ENCODE results near the gene GLOD5. TPM values are rescaled to one million over a fixed set of nuclear protein-coding genes. Genes with fewer than 3 reads are reported as not detected.

The GLOD5 gene
- total and polyA plus RNA-seq, 9 of the 15 experiments (the other 6 are each of a cell fraction or from before 2014, with no cell fraction given): 0.27 to 4.4 (median 2.2) TPM

DNA sequence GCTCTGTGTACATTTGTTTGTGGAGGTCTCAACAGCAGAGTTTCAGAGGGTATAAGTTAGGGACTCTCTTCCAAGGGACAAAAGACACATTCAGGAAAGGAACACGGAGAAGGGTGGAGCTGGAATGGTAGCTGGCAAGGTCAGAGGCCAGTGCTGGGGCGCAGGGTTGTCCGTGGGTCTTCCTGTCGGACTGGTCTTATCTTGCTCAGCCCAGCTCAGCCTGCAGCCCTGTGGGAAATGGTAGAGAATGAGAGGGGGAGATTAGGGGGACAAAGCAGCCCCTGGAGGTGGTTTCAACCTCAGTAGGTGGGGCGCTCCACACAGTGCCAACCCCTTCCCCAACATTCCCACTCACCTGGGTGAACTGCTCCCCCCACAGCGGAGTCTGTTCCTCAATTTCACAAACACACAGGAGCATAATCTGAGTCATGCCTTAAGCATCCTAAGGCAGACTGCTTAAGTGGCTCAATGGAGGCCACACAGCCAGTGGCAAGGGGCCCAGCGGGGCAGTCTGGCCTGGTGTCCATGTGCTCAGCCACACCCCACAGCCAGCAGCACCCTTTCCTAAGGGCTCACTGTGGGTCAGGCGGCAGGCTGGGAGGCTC lies 33.5 kb downstream of the GLOD5 start (continued):
- TF ChIP-seq GABPB1 (CRISPR knock-in tag; IDR thresholded peaks at IDR 0.05) (no peak), FOSL1 (tag; conservative IDR thresholded peaks at IDR 0.05) (peak; percentile 79), ZBTB1 (CRISPR knock-in tag; IDR thresholded peaks at IDR 0.05; ENCODE audit: borderline replicate concordance, low read depth) (no peak), ESRRA (IDR thresholded peaks at IDR 0.05; ENCODE audit: borderline replicate concordance, low read depth) (no peak), ZKSCAN1 (IDR thresholded peaks at IDR 0.05; ENCODE audit: low read depth, low read length) (no peak), ZNF134 (CRISPR knock-in tag; conservative IDR thresholded peaks at IDR 0.05) (no peak), SMAD4 (CRISPR knock-in tag; conservative IDR thresholded peaks at IDR 0.05) (peak; percentile 74; the same call in 1 of the 2 replicates), HMGN3 (IDR thresholded peaks at IDR 0.05; ENCODE audit: borderline replicate concordance, extremely low read depth, insufficient read length, low read depth, low read length) (peak; percentile 48), MYNN (IDR thresholded peaks at IDR 0.05) (peak; percentile 79), MYNN (CRISPR knock-in tag; IDR thresholded peaks at IDR 0.05) (no peak), JUND (IDR thresholded peaks at IDR 0.05; ENCODE audit: borderline replicate concordance, low read depth, low read length) (peak; percentile 67), JUND (tag; IDR thresholded peaks at IDR 0.05; ENCODE audit: borderline replicate concordance, low read depth, low read length) (peak; percentile 79; the same call in 2 of the 3 replicates), SMAD1 (IDR thresholded peaks at IDR 0.05; ENCODE audit: low read depth, low read length, partially characterized antibody) (no peak), JUNB (CRISPR knock-in tag; conservative IDR thresholded peaks at IDR 0.05) (0 out of 2 replicates have a peak, but pooled peaks have one; percentile 1), TARDBP (IDR thresholded peaks at IDR 0.05) (0 out of 2 replicates have a peak, but pooled peaks have one; percentile 16), RBFOX2 (IDR thresholded peaks at IDR 0.05; ENCODE audit: low read depth, low read length) (peak; percentile 58; the same call in 1 of the 2 replicates), ARHGAP35 (IDR thresholded peaks at IDR 0.05; ENCODE audit: partially characterized antibody) (no peak), TAL1 (IDR thresholded peaks at IDR 0.05) (peak; percentile 51; the same call in 1 of the 2 replicates)
- TF ChIP-seq, protein P1, sequence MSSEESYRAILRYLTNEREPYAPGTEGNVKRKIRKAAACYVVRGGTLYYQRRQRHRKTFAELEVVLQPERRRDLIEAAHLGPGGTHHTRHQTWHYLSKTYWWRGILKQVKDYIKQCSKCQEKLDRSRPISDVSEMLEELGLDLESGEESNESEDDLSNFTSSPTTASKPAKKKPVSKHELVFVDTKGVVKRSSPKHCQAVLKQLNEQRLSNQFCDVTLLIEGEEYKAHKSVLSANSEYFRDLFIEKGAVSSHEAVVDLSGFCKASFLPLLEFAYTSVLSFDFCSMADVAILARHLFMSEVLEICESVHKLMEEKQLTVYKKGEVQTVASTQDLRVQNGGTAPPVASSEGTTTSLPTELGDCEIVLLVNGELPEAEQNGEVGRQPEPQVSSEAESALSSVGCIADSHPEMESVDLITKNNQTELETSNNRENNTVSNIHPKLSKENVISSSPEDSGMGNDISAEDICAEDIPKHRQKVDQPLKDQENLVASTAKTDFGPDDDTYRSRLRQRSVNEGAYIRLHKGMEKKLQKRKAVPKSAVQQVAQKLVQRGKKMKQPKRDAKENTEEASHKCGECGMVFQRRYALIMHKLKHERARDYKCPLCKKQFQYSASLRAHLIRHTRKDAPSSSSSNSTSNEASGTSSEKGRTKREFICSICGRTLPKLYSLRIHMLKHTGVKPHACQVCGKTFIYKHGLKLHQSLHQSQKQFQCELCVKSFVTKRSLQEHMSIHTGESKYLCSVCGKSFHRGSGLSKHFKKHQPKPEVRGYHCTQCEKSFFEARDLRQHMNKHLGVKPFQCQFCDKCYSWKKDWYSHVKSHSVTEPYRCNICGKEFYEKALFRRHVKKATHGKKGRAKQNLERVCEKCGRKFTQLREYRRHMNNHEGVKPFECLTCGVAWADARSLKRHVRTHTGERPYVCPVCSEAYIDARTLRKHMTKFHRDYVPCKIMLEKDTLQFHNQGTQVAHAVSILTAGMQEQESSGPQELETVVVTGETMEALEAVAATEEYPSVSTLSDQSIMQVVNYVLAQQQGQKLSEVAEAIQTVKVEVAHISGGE (CRISPR knock-in tag; IDR thresholded peaks at IDR 0.05): 0 out of 6 replicates have a peak, but pooled peaks of 1 of the 3 experiments have one; percentile 13
- TF ChIP-seq, protein P2, sequence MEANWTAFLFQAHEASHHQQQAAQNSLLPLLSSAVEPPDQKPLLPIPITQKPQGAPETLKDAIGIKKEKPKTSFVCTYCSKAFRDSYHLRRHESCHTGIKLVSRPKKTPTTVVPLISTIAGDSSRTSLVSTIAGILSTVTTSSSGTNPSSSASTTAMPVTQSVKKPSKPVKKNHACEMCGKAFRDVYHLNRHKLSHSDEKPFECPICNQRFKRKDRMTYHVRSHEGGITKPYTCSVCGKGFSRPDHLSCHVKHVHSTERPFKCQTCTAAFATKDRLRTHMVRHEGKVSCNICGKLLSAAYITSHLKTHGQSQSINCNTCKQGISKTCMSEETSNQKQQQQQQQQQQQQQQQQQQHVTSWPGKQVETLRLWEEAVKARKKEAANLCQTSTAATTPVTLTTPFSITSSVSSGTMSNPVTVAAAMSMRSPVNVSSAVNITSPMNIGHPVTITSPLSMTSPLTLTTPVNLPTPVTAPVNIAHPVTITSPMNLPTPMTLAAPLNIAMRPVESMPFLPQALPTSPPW (CRISPR knock-in tag; IDR thresholded peaks at IDR 0.05): 0 out of 2 replicates have a peak, but pooled peaks have one; percentile 16
- TF ChIP-seq, protein P3, sequence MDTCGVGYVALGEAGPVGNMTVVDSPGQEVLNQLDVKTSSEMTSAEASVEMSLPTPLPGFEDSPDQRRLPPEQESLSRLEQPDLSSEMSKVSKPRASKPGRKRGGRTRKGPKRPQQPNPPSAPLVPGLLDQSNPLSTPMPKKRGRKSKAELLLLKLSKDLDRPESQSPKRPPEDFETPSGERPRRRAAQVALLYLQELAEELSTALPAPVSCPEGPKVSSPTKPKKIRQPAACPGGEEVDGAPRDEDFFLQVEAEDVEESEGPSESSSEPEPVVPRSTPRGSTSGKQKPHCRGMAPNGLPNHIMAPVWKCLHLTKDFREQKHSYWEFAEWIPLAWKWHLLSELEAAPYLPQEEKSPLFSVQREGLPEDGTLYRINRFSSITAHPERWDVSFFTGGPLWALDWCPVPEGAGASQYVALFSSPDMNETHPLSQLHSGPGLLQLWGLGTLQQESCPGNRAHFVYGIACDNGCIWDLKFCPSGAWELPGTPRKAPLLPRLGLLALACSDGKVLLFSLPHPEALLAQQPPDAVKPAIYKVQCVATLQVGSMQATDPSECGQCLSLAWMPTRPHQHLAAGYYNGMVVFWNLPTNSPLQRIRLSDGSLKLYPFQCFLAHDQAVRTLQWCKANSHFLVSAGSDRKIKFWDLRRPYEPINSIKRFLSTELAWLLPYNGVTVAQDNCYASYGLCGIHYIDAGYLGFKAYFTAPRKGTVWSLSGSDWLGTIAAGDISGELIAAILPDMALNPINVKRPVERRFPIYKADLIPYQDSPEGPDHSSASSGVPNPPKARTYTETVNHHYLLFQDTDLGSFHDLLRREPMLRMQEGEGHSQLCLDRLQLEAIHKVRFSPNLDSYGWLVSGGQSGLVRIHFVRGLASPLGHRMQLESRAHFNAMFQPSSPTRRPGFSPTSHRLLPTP (IDR thresholded peaks at IDR 0.05; ENCODE audit: borderline replicate concordance, extremely low read depth, insufficient read length): no peak
